Peyer's patch (tissue), 4 donors: ENCODE measurements around the gene ANKRD65.

Experiments
- POLR2A ChIP-seq, 2 donors: fragments of 450-650 bp; IDR thresholded peaks; one replicate each; pipeline ENCODE4 v1.5.1; 2017; ENCODE audit warnings: antibody characterized with exemption in 2 of 2, mild to moderate bottlenecking in 2 of 2, moderate library complexity in 2 of 2
- TF ChIP-seq, protein P1 (sequence below), 6 experiments: fragments of 450-650 bp in 4 of 6; fragments of 200-600 bp in 2 of 6; sonication (generic) in 1 of 6; IDR thresholded peaks; one replicate each; pipeline ENCODE4 v1.5.1; 2017 to 2019; ENCODE audit warnings: antibody characterized with exemption in 6 of 6, mild to moderate bottlenecking in 3 of 6, moderate library complexity in 1 of 6

DNA sequence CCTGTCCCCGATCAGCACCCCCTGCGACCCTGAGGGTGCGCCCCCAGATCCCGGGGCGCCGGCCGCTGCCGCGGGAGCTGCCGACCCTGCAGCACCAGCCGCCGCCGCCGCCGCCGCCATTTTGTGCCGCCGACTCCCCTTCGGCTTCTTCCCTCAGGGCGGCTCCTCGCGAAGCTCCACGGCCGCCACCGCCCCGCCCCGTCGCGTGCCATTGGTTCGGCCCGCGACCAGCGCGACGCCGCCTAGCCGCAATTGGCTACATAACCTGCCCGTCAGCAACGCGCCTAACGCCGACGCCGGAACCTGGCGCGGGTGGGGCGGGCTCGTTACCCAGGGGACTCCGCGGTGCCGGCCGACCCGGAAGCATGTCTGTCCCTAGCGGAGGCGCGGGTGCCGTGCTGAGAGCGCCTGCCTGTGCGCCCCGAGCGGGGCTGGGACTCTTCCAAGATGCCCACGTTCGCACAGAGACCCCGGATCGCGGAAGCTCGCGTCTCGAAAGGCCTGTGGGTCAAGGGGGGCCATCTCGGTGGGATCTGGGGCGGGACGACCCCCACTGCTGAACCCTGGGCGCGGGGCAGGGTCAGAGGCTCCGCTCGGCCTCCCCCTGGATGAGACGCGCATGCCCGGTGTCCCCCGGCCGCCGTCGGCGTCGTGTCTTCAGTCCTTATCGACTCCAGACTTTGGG, 21.7 kb downstream of the ANKRD65 start, which contains the start of gene CCNL2:
- TF ChIP-seq, protein P1, sequence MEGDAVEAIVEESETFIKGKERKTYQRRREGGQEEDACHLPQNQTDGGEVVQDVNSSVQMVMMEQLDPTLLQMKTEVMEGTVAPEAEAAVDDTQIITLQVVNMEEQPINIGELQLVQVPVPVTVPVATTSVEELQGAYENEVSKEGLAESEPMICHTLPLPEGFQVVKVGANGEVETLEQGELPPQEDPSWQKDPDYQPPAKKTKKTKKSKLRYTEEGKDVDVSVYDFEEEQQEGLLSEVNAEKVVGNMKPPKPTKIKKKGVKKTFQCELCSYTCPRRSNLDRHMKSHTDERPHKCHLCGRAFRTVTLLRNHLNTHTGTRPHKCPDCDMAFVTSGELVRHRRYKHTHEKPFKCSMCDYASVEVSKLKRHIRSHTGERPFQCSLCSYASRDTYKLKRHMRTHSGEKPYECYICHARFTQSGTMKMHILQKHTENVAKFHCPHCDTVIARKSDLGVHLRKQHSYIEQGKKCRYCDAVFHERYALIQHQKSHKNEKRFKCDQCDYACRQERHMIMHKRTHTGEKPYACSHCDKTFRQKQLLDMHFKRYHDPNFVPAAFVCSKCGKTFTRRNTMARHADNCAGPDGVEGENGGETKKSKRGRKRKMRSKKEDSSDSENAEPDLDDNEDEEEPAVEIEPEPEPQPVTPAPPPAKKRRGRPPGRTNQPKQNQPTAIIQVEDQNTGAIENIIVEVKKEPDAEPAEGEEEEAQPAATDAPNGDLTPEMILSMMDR (IDR thresholded peaks at IDR 0.05): peak; percentile 28 to 80 (median 76)
- peak; percentile 66 to 78 for TF ChIP-seq POLR2A (IDR thresholded peaks at IDR 0.05)
